GM23248 (cell line): ENCODE results near the gene CCDC196.

Experiments
- EZH2 ChIP-seq: fragments of 200-600 bp; sonication (generic); IDR thresholded peaks from 2 replicates; pipeline ENCODE4 v1.6.1; 2018; ENCODE audit warnings: antibody characterized with exemption, mild to moderate bottlenecking; ENCODE audit not compliant: insufficient read depth, poor library complexity, severe bottlenecking
- EZH2phosphoT487 ChIP-seq: fragments of 200-600 bp; sonication (generic); IDR thresholded peaks from 2 replicates; pipeline ENCODE4 v1.6.1; 2018; ENCODE audit warnings: antibody characterized with exemption, moderate library complexity, mild to moderate bottlenecking, low read depth; ENCODE audit not compliant: insufficient read depth

- no peak for TF ChIP-seq EZH2
- no peak for TF ChIP-seq EZH2phosphoT487
These were observed 14.6 kb upstream of the CCDC196 start for GRCh38 chr14:66471584-66471983.
